GOT3 (cell line): ENCODE measurements around the gene JSRP1.

Experiments
- DNase-seq: peaks from one replicate; lab custom pipeline; 2025; ENCODE audit warnings: mixed read lengths; lab: John Stamatoyannopoulos, UW

JSRP1 gene

GRCh38 chr19:2232286-2233151 lies 23.7 kb downstream of the JSRP1 start:
- no peak for DNase-seq

GRCh38 chr19:2231621-2232221 lies 24.5 kb downstream of the JSRP1 start:
- DNase-seq = no peak

GRCh38 chr19:2230807-2231533 lies 25.2 kb downstream of the JSRP1 start:
- DNase-seq = no peak

- no peak for DNase-seq
Measured at GRCh38 chr19:2230033-2230531, 26.1 kb downstream of the JSRP1 start.

GRCh38 chr19:2229103-2230032 lies 26.8 kb downstream of the JSRP1 start:
- DNase-seq = no peak

- no peak for DNase-seq
Measured at GRCh38 chr19:2228157-2229030, 27.8 kb downstream of the JSRP1 start.

- no peak for DNase-seq
Measured at GRCh38 chr19:2227415-2228156, 28.6 kb downstream of the JSRP1 start.

- no peak for DNase-seq
Measured at GRCh38 chr19:2226840-2227360, 29.3 kb downstream of the JSRP1 start.

GRCh38 chr19:2226051-2226839 lies 30.0 kb downstream of the JSRP1 start:
- no peak for DNase-seq

GRCh38 chr19:2225415-2226050 lies 30.7 kb downstream of the JSRP1 start:
- DNase-seq = no peak

GRCh38 chr19:2224754-2225349 lies 31.4 kb downstream of the JSRP1 start:
- DNase-seq = no peak

- DNase-seq = no peak
Measured at GRCh38 chr19:2223959-2224358, 32.3 kb downstream of the JSRP1 start.

- DNase-seq = no peak
Measured at GRCh38 chr19:2223391-2223790, 32.8 kb downstream of the JSRP1 start.

GRCh38 chr19:2221918-2222317 lies 34.3 kb downstream of the JSRP1 start:
- DNase-seq = no peak

GRCh38 chr19:2221250-2221831 lies 34.9 kb downstream of the JSRP1 start:
- no peak for DNase-seq

GRCh38 chr19:2219726-2220125 lies 36.5 kb downstream of the JSRP1 start:
- DNase-seq = no peak

GRCh38 chr19:2217591-2217990 lies 38.6 kb downstream of the JSRP1 start:
- no peak for DNase-seq
